SKM-1 (cell line): ENCODE results near the gene OCA2.
"Not testable (repeated sequence)": the region's sequence is repeated elsewhere in the genome, so short reads cannot be mapped to it uniquely, and the experiment has no call there.

Experiments used
- DNase-seq: peaks from one replicate; lab custom pipeline; 2025; ENCODE audit not compliant: unreplicated experiment; lab: John Stamatoyannopoulos, UW

OCA2 gene

DNA sequence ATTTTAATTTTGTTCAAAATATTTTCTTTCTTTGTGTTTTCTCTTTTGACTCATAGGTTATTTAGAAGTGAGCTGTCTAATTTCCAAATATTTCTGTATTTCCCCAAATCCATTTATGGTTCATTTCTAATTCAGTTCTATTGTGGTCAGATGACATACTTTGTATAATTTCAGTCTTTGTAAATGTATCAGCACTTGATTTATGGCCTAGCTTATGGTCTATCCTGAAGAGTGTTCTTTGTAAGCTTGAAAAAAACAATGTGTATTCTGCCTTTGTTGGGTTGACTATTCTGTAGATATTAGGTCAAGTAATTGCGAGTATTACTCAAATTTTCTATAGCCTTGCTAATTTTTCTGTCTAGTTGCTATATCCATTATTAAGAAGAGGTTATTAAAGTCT is 311.2 kb downstream of the OCA2 start:
- DNase-seq = no peak

DNA sequence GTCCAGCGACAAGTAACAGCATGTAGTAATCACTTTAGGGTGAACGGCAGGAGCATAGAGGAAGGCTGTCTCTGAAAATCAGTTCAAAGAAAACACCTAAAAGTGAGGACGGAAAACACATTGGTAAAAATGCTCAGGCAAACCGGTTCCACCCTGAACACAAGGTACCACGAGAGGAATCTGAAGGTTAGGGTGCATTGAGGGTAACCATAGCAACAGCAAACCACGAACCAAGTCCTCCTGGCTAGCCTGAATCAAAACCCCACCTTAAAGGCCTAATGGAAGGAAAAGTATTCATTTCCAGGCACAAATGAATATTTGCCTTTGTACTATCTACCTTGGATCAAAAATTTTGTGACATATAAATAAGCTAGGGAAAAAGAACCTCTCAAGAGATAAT is 315.0 kb downstream of the OCA2 start:
- no peak for DNase-seq

DNA sequence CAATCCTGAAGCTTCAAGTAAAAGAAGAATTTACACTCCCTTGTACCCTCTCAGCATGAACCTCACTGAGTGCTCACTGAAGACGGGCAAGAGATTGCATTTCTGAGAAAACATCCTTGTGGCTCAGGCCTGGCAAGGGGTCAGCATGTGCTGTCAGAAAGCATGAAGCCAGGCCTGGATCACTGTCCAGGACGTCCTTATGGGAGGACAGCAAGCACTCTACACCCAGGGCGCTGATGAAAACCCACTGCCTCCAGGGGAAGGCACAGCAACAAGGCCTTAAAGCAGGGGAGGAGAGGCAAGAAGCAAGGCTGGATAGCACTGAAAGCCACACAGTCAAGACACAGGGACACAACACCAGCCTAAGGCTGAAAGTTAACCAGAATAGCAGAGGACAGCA is 315.4 kb downstream of the OCA2 start:
- no peak for DNase-seq

DNA sequence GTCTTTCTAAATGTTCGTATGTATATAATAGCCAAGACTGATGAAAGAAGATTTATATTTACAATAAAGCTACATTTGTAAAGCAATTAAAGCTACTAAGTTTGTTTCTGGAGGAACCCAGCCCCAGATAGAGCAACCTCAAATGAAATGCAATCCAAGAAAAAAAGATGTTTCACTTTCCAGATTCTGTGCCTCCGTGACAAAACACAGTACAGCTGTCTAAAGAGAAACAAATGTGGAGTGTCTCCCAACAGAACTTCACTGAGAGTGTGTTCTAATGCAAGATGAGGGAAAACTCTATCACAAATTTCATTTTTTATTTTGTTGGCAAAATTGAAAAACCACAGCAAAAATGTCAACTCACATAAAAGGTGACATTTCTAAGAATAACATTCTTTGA is 317.0 kb downstream of the OCA2 start:
- DNase-seq = no peak

DNA sequence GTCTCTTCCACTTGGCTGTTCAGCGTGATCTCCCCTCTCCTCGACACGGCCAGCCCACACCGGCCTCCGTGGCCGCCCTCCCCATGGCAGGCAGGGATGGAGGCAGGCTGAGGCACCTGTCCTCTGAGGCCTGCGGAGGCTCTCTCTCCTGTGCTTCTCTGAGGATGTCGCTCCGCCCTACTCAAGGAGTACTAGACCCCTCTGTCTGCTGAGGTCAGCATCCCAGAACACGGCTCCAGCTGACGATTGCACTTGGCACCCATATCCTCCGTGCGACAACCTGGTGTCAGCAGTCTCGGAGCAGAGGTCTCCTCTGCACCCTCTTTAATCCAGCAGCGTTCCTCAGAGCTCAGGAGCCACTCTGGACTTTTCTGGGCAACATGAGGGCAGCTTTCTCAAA is 322.6 kb downstream of the OCA2 start:
- DNase-seq = no peak

DNA sequence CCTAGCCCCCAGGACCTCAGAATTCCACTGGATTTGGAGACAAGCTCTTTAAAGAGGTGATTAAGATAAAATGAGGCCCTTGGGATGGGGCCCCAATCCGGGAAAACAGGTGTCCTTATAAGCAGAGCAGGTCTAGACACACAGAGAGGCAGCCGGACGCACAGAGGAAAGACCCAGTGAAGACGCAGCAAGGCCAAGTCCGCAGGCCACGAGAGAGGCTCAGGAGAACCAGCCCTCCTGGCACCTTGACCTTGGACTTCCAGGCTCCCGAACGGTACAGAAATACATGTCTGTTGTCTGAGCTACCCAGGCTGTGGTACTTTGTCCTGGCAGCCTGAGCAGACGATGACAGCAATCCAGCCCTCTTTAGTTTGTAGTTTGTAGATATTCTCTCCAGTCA is 324.5 kb downstream of the OCA2 start:
- DNase-seq = no peak

DNA sequence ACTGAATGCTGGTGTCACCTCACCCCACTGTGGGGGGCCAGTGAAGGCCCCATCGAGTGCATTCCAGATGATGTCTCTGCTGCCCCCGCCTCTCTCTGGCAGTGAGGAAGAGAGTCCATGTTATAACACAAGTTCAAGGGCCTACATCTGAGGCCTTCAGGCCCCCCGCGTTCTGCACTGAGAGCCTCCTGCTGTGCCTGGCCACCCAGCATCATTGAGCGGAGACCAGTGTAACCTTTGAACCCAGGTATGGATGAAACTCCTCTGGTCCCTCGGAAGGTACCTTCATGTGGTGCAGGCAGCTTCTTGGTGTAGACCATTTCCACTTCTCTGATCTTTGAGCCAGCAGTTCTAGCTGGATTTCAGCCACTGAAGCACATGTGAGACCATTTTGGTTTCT is 324.9 kb downstream of the OCA2 start:
- no peak for DNase-seq

DNA sequence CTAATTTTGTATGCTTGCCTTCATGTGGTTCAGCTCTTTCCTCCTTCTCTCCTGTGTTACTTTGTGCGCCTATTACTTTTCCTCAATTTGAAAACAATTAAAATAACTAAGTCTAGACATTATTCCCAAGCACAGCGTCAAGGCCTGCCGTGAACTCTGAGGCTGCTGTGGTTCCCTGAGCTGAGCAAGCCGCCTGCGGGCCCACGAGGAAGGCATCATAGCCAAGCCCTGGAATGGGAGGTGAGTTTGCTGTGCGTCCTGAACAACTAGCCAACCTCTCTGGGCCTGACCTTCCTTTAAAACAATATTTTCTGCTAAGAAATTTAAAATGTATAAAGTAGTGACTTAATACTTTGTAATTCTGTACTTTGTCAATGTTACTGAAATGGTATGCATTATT is 327.2 kb downstream of the OCA2 start:
- DNase-seq = no peak

DNA sequence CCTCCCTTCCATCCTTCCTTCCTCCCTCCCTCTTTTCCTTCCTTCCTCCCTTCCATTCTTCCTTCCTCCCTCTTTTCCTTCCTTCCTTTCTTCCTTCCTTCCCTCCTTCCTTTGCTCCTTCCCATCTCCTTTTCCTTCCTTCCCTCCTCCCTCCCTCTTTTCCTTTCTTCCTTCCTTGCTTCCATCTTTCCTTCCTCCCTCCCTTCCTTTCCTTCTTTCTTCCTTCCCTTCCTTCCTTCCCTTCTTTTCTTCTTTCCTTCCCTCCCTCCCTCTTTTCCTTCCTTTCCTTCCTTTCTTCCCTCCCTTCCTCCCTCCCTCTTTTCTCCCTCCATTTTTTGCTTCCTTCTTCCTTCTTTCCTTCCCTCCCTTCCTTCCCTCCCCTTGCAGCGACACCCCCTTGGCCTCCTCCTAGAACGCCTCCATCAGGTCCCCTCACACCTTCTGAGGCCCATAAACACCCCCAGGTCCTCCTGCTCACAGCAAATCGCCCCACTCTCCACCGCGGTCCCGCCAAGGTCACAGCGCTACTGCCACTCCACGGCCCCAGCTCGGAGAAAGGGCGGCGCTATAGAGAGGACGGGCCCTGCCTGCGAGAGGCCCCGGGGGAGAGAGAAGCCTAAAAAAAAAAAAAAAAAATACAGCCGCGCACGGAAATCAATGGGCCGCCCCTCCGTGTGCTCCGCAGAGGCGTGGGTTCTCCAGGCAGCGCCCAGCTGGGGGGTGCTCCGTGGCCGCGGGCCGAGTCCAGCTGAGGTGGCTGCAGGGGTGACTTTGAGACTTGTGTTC is 328.2 kb downstream of the OCA2 start:
- no peak for DNase-seq

DNA sequence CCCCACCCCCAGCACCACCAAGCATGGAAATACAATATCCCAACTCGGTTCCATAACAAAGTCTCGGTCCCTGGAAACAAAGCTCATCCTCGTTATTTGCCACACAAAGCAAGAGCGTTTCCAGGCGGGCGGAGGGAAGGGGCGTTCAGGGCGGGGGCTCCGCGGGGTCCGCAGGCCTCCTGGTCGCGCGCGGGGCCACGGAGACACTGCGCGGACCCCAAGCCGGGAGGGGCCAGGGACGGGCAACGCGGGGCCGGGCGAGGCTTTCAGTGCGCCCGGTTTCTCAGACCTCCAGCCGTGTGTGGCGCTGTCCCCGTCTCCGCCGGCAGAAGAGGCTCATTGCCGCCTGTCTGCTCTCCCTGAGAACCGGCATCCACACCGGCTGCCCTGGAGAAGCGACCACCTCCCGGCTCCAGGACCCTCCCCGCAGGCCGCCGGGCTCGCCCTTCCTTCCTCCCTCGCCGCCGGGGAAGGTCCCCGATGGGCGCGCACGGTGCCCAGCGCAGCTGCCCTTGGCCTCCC is 329.0 kb downstream of the OCA2 start:
- no peak for DNase-seq

DNA sequence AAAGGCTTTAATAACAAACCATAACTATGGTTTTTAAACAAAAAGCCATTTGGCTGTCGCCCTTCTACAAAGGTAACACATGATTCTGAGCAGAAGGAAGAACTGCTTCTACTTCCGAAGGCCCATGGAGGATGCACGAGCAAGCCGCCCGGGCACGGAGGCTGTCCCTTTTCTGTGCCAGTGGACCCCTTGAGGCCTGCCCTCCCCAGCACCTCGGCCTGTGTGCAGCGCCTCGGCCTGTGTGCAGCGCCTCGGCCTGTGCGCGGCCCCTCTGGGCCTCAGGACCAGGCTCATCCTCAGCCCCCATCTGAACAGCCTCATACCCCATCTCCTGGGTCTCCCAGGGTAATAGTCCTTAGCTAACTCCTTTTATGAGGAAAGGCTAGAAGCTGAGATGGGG is 329.5 kb downstream of the OCA2 start:
- no peak for DNase-seq

DNA sequence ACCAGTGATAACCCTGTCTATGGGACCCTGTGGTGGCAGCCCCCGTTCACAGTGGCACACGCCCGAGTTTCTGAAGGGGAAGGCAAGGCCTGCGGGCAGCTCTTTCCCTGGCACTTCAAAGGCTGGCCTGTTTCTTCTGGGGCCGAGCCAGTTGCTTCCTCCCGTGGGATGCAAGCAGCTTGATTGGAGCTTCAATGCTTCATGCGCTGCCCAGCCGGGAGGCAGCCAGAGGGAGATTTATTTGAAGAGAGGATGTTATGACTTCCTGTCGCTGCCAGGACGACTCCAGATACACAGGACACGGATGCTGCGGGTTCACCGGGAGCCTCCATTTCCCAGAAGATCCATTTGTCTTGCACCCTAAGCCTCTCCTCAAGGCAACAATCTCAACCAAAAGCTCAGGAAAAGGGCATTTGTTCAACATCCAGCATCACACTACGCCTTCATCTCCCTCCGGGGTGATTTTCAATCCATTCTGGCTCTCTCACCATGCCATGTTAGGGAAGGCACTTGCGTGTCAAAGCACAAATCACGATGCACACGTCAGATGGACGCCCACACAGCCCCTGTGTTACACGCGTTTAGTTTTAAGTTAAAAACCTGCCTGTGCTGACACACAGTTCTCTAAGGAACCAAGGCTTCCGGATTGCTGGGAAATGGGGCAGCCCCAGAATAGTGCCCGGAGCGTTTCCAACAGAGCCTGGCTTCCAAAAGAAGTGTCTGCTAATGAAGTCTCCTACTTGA is 330.2 kb downstream of the OCA2 start:
- DNase-seq = no peak

DNA sequence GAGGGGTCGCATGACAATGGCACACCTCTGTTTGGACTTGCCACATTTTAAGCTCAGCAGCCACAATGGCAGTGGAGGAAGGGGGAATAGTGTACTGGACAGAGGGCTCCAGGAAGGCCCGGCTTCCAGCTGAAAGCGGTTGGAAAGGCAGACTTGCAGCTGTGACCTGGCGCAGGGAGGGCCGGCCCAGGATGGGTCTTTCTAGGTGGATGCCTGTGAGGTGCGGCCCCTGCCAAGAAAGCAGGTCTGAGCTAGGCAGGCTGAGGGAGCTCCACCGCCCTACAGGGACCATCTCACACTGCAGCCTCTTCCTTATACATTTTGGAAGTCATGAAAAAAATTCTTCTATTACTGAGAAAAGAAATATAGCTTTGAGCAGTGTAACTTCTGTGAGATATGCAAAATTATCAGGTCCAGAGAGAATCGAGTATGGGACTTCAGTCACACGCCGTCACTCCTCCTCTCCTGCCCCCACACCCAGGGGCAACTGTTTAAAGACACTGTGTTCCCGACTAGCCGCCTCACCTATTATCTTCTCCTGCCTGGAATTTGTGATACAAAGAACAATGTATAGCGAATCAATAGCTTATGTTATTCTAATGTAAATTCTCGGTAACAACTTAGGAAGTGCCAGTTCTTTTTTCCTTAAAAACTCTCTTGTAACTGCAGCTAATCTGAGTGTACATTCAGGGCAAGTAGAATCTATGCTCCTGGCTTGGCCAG is 331.0 kb downstream of the OCA2 start:
- DNase-seq = no peak

DNA sequence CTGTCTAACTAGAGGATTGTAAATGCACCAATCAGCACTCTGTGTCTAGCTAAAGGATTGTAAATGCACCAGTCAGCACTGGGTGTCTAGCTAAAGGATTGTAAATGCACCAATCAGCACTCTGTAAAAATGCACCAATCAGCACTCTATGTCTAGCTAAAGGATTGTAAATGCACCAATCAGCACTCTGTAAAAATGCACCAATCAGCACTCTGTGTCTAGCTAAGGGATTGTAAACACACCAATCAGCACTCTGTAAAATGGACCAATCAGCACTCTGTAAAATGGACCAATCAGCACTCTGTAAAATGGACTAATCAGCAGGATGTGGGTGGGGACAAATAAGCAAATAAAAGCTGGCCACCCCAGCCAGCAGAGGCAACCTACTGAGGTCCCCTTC is 331.7 kb downstream of the OCA2 start:
- not testable (repeated sequence) for DNase-seq

DNA sequence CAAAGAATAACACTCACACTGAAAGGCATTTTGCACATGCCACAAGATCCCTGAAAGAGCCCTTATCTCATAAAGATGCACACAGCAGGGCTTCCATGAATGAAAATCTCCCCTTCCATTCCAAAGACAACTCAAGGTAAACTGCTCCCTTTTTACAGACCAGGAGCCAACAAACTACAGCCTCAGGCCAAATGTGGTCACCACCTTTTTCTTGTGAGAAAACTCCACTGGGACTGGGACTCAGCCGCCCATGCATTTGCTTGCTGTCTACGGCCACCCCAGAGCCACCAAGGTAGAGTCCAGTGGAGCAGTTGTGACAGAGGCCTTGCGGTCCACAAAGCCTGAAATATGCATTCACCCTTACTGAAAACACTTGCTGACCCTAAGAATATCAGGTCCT is 334.8 kb downstream of the OCA2 start:
- no peak for DNase-seq

DNA sequence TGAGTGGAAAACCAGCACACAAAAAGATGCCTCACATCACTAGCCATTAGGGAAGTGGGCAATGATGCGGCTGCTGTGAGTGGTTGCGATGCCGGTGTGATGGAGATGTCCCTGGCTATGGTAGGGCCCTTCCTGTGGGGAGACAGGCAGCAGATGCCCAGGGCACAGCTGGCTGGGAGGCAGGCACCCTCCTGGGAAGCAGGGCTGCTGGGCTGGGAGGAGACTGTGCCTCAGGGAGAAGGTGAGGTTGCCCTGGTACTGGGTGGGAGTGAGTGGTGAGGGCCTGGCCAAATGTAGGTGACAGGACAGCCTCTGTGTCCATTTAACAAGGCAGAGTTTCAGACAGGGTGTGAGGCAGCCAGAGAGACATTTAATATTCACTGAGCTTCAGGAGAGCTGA is 335.6 kb downstream of the OCA2 start:
- no peak for DNase-seq

DNA sequence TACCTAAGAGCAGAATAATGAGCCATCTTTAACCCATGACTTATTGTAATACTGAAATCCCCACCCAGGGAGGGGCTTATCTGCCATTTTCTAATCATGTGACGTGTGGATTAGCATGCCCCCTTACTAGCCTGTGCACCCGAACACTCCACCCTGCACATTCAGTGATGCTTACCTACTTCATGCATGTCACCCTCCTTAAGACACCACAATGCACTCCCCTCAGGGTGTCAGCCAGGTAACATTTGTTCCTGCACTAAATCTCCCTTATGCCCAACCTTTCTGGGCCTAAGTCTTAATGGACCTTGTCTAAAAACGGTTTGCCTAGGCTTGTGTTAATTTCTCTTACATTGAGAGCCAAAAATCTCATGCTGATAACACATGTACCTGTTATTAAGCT is 336.6 kb downstream of the OCA2 start:
- no peak for DNase-seq

DNA sequence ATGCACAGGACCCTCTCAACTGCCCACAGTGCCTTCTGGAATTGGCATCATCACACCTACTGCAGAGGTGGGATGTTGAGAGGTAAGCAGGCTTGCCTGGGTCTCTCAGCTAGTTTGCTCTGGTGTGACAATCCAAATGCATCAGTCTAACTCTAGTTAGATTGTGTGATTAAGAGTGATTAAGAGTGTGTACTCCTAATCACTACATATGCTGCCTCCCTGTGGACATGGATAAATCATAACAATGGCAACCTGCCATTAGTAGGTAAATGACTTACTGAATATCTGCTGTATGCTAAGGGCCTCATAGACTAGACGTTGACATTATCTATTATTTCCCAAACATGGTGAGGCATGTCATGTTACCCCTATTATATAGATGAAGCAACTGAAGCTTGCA is 342.1 kb downstream of the OCA2 start:
- DNase-seq = no peak

DNA sequence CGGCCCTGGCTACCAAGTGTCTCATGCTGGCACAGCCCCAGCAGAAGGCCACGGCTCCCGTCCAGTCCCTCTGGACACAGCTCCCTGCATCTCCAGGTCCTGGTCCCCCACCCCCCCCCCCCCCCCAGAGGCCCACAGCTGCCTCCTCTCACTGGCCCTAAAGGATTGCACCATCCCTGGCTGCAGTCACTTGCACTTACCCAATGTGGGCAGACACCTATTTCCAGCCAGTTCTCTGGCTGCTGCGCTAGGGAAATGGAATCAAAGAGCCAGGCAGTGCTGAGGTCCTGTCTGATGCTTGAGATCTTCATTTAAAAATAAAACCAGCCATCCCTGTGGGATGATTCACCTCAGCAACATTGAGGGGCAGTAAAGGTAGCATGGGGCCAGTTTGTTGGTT is 346.4 kb downstream of the OCA2 start:
- no peak for DNase-seq

DNA sequence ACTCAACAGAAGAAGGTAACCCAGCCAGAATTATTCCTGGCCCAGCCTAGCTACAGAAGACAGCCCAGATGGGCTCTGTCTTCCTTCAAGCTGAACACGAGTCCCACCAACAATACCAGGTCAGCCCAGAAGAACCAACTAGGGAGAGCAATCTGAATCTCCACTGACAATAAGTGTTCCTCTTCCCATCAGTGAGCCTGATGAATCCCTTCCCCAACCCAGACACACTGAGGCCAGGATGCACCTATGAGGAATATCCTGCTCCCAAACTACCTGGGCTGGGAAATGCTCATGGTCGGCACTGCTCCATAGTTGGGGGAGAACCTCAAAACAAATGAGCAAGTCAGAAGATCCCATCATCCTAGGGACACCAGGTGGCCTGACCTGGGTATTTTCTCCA is 351.1 kb downstream of the OCA2 start:
- DNase-seq = no peak

DNA sequence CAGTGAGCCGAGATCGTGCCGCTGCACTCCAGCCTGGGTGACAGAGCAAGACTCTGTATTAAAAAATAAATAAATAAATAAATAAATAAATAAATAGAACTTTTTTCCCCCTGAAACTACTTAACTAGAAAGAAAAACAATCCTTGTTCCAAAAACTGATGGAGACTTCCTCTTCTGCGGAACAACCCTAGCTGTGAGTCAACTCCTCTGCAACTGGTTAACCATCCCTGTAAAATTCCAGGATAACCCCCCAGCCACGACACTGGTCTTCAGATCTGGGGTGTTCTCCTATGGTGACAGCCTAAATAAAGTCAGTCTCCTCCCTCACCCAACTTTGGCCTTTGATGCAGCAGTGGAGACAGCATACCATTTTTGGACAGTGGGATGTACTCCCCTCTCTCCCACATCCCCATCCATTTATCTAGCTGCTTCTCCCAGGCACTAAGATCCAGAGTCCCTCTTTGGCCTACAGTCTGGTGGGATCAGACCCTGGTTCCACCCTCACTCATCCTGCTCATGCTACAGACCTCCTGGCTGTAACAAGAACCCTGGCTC is 352.6 kb downstream of the OCA2 start:
- no peak for DNase-seq

DNA sequence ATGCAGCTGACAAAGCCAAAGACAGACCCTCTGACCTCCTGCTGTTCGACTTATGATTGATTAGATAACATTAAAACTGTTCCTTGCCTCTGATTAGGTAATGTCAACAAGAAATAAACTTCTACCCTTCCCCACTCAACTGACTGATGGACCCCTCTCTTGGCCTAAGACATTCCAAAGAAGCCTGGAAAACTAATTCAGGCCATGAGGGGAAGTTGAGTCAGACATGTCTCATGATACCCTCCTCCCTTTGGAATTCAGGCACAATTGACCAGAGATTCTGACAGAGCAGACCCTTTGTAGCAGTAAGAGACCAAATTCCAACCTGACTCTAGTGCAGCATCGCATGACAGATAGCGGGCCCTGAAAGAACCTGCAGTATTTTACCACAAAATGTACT is 354.5 kb downstream of the OCA2 start:
- no peak for DNase-seq
